HG03175 (cell line): Measurements from ENCODE around the gene C16orf90.
"Not testable (repeated sequence)": the region's sequence is repeated elsewhere in the genome, so short reads cannot be mapped to it uniquely, and the experiment has no call there.

Experiments used
- ATAC-seq: cut with Tn5 transposase; IDR thresholded peaks from one replicate; pipeline ENCODE4 v1.9.1; 2021; ENCODE audit warnings: mild to moderate bottlenecking, moderate library complexity; ENCODE audit not compliant: unreplicated experiment

C16orf90 gene

DNA sequence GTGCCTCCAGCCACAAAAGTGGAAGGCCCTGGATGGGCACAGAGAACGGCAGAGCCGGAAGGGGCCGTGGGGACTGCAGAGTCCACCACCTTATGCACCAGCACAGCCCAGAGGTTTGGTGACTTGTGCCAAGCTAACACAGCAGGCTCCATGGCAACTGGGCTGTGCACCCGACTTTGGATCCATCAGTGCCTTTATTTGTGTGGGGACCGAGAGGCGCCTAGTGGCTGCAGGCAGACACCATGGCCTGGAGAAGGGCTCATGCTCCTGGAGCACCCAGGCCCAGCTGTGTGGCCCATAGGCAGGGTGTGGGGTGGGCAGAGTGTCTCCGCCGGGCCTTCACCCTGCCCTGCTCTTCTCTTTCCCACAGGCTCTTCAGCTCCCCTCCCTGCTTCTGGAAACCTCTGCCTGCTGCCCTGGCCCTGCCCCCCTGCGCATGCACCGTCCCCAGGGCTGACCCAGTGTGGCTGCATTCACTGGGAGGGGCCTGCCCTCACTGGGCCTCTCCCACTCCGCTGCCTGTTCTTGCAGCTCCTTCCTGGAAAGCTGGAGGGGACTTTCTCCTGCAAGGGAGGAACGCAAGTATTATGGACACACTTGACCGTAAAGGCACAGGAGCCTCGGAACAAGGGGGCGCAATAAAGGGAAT lies 10.1 kb downstream of the C16orf90 start:
- ATAC-seq: no peak

DNA sequence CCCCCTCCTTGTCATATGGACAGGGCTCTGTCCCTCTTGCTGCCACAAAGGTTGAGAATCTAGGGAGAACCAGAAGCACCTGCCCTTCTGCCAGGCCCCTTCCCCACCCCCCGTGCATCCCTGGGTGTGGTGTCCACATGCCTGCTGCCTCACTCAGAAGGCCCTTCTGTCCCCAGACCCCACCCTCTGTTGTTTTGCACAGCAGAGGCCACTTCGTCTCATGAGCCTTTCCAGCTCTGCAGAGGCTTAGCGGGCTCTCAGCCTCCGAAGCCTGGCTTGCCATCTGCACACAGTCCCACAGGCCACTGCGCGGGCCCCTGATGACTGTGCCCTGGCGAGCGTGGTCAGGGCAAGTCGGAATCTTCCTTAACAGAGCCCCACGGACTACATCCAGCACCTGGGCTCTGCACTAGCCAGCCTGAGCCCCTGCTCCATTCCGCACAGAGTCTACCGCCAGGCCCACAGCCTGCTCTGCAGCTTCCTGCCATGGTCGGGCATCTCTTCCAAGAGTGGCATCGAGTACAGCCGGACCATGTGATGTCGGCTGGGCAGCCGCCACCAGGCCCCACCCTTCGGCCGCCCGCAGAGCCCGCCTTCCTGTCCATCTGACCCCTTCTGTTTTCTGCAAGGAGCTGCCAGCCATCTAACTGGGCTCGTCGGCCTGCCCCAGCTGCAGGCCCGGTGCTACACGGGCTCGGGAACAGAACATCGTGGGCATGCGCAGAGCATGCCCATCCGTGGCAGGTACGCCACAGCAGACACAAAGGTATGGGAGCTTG lies 10.8 kb downstream of the C16orf90 start:
- ATAC-seq: no peak

DNA sequence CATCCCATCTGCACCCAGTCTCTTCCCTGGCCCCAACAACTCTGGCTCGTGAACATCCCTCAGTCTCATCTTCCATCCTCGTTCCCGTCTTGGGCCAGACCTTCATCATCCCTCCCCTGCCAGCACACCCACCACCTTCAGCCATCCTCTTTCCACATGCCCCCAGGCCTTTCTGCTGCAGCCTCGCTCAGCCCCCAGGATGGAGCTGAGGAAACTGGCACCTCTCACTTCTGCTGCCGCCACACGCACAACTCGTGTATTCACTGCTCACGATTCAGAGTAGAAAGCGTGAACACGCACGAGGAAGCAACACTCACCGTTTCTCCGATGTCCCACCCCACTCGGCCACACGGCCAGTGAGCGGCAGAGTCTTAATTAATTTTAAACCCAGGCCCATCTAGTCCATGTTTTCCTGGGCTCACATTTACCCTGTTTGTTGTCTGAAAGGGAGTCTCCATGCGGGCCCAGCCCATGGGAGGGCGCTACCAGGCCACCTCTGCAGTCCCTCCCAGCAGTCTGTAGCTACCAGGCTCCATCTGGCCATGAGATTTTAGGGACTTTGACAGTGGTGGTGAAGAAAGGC lies 12.5 kb downstream of the C16orf90 start:
- no peak for ATAC-seq

DNA sequence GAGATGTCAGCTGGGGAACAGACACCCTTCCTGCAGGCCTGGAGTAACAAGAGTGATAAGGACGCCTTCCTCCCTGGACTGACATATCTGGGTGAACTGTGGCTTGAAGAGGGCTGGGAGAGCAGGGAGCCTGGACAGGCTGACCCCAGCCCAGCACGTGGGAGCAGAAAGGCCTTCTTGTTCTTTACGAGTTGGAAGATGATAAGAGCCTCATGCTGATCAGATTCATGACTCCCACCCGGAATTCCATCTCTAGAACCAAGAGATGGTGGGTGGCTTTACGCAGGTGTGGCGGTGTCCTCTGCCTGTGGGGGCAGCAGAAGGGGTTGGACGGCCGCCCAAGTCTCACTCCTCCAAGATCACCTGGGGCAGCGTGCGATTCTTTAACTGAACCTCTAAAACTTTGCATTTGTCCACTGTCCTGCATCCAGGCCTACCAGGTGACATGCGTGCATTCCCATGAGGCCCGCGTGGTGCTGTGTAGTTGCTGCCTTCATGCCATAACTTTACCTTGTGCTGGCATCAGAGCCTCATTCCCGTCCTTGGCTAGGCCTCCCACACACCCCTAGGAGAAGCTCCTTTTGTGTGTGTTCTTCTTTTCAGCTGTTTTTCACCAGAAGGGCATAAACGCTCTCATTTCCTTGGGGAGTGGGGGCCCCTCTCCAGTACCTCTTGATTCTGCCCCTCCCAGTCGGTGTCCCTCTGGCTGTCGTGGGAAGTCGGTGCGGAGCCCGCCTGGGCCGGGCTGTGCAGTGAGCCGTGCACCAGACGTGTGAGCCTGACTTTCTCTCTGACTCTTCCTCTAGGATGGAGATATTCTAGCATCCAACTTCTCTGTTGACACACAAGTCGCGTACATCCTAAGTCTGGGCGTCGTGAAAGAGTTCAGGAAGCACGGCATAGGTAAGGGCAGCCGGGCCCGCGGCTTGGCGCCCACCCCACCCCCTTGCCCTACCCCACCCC lies 13.3 kb downstream of the C16orf90 start:
- no peak for ATAC-seq

DNA sequence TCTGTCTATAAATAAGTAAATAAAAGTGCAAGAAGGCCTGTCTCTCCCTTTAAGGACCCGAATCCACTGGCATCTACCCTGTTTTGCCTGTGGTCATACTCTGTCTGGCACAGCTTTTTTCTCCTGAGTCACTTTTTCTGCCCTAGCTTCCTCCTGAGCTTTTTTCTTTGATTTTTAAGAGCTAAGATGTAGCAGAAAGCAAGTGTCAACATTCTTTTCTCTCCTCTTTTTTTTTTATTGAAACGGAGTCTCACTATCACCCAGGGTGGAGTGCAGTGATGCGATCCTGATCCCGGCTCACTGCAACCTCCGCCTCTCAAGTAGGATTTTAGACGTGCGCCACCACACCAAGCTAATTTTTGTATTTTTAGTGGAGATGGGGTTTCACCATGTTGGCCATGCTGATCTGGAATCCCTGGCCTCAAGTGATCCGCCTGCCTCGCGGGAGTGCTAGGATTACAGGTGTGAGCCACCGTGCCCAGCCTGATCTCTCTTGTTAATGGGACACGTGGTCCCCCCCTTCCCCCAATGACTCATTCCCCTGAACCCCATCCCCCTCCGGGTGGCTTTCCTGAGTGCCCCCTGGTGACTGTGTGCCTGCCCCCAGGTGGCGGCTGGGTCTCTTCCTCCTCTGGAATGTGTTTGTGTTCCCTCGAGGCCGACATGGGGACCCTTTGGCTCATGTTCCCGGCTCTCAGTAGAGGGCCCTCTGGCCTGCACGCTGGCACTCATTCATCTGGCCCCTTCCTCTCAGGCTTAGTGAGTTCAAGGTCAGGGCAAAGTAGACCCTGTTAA lies 14.2 kb downstream of the C16orf90 start:
- no peak for ATAC-seq

DNA sequence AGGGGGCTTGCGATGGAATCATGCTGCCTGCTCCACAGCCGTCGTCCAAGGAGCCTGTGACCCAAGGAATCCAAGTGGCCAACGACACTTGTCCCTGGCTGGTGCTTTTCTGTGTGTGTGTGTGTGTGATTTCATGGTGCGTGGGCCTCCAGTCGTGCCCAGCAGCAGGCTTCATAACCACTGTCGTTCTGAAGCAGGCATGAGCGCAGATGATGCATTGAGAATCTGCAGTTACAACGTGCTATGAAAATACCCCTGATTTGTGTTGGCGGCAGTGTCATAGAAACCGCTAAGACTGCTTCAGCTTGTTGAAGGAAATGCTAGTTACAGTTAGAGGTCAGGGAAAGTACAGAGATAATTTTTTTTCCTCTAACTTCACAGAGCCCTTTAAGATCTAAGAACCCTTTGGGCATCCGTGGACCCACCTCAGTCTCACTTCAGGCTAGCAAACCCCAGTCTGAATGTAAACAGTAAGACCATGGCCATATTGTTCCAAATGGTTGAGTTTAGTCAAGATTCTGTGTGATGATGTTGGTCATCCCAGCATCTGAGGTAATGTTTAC lies 15.6 kb downstream of the C16orf90 start:
- ATAC-seq: no peak

DNA sequence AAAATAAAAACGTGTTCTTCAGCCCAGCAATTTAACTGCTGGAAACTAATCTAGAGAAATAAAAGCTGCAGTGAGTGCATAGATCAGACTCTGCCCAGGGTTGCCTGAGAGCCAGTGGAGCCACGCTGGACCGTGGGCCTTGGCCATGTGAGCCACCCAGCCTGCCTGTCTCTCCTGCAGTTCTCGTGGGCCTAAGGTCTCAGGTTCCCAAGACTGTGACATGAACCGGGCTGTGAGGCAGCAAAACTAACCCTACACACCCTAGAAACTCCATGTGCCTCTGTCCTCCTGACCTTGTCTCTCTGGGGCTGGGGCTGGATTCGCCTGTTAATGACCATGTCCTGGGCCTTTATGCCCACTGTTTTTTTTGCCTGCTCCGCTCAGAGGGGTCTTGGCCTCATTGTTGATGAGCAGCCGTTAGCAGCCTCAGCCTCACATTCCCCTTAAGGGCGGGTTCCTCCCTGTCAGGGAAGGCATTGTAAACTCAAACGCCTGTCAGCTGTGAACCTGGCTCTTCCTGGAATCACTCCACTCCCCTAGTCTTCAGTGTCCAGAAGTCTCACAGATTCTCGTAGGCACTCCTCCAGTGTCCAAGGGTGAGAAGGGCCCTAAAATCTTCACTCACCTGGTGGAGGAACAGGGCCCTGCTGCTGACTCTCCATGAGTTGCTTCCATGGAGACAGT lies 16.9 kb downstream of the C16orf90 start:
- ATAC-seq: no peak

DNA sequence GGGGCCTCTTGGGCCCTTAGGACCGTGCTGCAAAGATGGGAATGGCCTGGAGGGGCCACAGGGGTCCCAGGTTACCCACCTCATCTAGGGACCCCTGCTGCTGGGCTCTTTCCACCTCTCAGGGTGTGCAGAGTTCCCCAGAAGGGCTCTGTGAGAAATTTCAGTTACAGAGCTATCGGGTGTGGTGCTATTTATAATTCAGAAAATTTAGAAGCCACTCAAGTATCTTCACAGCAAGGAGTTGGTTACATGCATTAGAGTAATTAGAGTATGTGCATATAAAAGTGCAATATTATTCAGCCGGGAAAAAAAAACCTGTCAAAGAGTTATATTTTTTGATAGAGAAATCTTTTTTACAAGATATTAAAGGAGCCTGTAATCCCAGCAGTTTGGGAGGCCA lies 18.9 kb downstream of the C16orf90 start:
- no peak for ATAC-seq

DNA sequence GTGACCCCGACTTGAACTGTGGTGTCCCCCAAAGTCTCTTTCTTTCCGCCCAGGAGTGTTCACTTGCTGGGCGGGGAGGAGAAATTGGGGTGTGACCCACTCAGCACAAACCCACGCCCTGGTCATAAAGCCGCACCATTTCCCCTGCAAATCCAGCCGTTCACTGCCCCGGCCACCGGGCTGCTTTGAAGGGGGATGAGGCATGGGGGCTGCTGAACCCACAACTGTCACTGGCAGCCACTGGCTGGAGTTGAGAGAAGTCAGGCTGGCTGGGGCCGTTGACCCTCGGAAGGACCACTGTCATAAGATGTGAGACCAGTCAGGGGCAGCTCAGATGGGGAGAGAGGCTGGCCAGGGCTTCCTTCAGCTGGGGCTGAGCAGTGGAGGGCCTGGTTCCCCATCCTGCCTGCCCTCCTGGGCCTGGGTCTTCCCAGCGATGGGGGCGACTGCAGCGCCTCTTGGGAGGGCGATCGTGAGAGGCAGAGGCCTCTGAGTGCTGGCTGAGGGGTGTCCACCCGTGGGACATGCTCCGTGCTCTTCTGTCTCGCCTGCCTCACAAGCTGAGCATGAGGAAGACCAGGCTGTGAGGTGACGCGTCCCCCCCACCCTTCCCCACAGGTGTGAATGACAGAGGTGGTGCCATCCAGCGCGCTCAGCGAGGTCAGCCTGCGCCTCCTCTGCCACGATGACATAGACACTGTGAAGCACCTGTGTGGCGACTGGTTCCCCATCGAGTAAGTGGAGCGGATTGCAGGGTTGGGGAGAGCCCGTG lies 19.5 kb downstream of the C16orf90 start:
- ATAC-seq: no peak

DNA sequence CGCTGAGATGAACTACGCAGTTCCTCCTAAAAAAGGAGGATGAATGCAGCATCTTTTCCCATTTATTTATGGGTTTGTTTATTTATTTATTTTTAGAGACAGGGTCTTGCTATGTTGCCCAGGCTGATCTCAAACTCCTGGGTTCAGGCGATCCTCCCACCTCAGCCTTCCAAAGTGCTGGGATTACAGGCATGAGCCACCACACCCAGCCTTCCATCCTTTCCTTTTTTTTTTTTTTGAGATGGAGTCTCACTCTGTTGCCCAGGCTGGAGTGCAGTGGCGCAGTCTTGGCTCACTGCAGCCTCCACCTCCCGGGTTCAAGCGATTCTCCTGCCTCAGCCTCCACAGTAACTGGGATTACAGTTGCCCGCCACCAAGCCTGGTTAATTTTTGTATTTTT lies 20.4 kb downstream of the C16orf90 start:
- not testable (repeated sequence) for ATAC-seq

DNA sequence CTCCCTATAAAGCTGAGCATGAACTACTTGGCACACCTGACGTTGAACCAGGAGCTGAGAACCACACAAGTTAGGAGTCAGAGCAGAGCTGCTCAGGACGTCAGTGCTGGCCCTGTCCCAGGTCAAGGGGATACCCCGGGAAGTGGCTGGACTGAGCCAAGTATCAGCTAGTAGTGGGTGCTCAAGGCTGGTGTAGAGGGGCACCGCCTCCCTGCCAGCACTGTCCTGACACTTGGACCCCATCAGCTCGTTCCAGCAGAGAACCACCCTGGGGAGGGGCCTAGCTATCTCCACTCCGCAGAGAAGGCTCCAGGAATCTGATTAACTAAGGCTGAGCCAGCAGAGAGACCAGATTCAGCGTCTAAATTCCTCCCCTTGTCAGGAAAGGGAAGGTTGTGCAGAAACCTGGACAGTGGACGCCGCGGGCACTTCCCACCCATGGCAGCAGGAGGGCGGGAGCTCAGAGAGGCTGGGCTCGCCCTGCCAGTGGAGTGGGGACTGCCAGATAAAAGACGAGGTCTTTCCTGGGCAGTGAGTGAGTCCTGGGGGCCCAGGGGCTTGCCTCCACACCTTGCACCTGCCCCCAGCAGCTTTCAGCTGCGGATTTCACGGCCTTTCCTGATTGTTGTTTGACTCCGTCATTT lies 21.0 kb downstream of the C16orf90 start:
- no peak for ATAC-seq

DNA sequence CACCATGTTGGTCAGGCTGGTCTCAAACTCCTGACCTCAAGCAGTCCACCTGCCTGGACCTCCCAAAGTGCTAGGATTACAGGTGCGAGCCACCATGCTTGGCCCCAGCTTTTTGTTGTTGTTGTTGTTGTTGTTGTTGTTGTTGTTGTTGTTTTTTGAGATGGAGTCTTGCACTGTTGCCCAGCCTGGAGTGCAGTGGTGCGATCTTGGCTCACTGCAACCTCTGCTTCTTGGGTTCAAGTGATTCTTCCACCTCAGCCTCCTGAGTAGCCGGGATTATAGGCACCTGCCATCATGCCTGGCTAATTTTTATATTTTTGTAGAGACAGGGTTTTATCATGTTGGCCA lies 21.7 kb downstream of the C16orf90 start:
- ATAC-seq: not testable (repeated sequence)

DNA sequence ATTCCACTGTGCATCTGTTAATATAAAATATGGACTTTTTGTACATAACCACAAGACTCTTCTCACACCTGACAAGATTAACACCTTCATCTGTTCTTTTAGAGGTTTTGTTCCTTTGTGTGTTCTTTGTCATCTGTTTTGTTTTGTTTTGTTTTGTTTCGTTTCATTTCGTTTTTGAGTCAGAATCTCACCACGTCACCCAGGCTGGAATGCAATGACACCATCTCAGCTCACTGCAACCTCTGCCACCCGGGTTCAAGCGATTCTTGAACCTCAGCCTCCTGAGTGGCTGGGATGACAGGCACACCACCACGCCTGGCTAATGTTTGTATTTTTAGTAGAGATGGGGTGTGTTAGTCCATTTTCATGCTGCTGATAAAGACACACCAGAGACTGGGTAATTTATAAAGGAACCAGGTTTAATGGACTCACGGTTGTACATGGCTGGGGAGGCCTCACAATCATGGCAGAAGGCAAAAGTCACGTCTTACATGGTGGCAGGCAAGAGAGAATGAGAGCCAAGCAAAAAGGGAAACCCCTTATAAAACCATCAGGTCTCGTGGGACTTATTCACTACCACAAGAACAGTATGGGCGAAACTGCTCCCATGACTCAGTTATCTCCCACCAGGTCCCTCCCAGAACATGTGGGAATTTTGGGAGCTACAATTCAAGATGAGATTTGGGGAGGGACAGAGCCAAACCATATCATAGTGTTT lies 22.3 kb downstream of the C16orf90 start:
- no peak for ATAC-seq

DNA sequence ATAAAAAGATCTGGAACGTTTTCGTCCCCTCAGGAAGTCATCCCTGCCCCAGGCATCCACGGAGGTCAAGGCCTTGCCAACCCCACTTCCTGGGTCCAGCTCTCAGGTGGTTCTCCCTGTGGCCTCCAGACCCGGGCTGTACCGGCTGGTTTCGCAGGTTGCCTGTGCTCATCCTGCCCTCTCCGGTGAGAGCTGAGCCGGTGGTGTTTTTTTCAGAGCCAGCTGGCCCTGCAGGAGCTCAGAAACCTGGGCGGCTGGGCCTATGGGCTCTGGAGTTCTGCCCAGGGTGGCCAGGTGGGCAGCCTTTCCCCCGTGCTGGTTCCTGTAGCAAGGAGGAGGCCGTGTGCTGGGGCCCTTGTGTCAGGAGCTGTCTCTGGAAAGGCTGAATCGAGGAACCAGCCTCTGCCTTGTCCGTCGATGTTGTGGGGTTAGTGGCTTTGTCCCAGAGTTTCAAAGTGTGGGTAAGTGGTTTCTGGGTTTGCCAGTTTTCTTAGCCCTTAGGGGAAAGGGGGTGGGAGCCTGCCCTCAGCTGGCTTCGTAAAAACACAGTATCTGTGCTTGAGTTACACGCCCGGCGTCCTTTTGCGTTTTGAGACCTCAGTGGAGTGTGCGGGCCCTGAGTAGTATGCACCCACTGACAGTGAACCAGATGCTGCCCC lies 23.6 kb downstream of the C16orf90 start:
- no peak for ATAC-seq

DNA sequence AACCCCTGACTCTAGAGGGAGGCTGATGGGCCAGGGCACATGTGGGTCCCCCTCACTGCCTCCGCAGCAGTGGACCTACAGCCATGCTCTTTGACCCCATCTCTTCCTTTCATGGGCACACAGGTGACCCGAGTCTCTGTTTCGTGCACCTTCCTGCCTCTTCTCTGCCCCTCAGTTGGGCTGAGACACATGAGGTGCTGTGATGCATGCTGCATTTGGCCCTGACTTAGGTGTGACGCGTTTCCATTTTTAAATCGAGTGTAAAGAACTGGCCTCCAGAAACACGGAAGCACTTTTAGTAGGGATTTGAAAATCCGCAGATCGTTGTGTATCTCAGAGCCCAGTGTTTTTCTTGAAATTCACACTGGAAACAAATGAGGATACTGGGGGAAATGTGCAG lies 24.6 kb downstream of the C16orf90 start:
- no peak for ATAC-seq

DNA sequence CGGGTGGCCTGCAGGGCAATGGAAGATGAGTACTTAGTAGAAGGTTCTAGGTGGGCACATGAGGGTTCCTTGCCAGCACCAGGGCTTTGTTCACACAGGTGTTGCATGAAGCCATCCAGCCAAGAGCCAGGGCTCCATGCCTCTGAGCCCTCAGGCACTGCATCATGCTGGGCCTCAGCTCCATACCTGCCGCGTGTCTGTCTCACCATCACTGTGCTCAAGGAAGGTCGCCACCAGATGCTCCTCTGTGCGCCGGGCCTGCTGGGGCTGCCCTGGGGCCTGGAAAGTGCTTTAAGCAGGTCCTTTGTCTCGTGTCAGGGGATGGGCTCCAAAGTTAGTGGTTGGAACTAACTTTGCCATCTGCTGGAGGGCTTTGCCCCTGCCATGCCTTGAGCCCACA lies 25.6 kb downstream of the C16orf90 start:
- ATAC-seq: no peak

DNA sequence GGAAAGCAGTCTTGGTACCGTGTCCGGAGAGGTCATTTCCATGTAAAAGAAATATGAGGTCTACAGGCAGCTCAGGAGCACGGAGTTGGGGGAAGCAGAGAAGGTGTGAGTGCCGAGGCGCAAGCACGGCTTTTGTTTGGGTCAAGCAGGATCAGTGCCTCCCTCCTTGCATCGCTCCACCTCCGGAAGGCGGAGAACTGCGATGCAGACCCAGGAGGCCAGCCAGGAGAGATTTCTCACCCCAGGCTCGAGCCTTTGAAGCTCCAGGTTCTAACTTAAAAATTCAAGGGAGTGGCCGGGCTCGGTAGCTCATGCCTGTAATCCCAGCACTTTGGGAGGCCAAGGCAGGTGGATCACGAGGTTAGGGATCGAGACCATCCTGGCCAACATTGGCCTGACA lies 26.8 kb downstream of the C16orf90 start:
- no peak for ATAC-seq
